GM18951 (cell line): ENCODE results near the gene MYBPHL.

Source experiments
- POLR2A ChIP-seq: IDR thresholded peaks from 4 replicates; pipeline ENCODE4 v1.6.1; 2011; ENCODE audit warnings: mild to moderate bottlenecking; ENCODE audit not compliant: insufficient read length, insufficient read depth; ENCODE audit errors: extremely low read depth
- in situ Hi-C: fragments of 300-500 bp; cut with MboI; formaldehyde crosslinking; loops from one replicate; pipeline ENCODE4 v1.12.0; 2022; ENCODE audit warnings: low sequenced_read_pairs, mixed read lengths, inconsistent platforms; ENCODE audit not compliant: unreplicated experiment

Gene MYBPHL

DNA sequence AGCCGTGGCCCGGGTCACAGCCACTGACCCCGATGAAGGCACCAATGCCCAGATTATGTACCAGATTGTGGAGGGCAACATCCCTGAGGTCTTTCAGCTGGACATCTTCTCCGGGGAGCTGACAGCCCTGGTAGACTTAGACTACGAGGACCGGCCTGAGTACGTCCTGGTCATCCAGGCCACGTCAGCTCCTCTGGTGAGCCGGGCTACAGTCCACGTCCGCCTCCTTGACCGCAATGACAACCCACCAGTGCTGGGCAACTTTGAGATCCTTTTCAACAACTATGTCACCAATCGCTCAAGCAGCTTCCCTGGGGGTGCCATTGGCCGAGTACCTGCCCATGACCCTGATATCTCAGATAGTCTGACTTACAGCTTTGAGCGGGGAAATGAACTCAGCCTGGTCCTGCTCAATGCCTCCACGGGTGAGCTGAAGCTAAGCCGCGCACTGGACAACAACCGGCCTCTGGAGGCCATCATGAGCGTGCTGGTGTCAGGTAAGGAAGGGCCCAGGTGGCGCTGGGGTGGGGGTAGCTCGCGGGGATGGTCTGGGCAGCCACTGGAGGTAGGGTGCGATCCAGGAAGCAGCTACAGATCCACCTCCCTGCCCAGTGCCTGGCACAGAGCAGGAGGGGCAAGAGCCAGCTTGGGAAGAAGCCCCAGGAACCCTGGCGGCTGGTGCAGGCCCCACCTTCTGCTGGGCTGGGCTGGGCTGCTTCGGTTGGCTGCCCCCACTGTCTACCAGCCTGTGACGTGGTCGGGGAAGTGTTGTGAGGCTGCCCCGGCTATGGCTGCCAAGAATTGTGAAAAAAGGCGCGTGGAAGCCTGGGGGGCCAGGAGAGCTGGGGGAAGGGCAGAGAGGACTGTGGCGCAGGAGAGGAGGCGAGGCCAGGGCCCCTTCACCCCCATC lies 53.7 kb downstream of the MYBPHL start:
- in situ Hi-C loops: no loop called here
- no peak for TF ChIP-seq POLR2A

DNA sequence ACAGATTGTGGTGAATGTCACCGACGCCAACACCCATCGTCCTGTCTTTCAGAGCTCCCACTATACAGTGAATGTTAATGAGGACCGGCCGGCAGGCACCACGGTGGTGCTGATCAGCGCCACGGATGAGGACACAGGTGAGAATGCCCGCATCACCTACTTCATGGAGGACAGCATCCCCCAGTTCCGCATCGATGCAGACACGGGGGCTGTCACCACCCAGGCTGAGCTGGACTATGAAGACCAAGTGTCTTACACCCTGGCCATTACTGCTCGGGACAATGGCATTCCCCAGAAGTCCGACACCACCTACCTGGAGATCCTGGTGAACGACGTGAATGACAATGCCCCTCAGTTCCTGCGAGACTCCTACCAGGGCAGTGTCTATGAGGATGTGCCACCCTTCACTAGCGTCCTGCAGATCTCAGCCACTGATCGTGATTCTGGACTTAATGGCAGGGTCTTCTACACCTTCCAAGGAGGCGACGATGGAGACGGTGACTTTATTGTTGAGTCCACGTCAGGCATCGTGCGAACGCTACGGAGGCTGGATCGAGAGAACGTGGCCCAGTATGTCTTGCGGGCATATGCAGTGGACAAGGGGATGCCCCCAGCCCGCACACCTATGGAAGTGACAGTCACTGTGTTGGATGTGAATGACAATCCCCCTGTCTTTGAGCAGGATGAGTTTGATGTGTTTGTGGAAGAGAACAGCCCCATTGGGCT lies 54.5 kb downstream of the MYBPHL start:
- in situ Hi-C loops: no loop called here
- no peak for TF ChIP-seq POLR2A

DNA sequence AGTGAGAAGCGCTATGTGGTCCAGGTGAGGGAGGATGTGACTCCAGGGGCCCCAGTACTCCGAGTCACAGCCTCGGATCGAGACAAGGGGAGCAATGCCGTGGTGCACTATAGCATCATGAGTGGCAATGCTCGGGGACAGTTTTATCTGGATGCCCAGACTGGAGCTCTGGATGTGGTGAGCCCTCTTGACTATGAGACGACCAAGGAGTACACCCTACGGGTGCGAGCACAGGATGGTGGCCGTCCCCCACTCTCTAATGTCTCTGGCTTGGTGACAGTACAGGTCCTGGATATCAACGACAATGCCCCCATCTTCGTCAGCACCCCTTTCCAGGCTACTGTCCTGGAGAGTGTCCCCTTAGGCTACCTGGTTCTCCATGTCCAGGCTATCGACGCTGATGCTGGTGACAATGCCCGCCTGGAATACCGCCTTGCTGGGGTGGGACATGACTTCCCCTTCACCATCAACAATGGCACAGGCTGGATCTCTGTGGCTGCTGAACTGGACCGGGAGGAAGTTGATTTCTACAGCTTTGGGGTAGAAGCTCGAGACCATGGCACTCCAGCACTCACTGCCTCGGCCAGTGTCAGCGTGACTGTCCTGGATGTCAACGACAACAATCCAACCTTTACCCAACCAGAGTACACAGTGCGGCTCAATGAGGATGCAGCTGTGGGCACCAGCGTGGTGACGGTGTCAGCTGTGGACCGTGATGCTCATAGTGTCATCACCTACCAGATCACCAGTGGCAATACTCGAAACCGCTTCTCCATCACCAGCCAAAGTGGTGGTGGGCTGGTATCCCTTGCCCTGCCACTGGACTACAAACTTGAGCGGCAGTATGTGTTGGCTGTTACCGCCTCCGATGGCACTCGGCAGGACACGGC lies 55.3 kb downstream of the MYBPHL start:
- no peak for TF ChIP-seq POLR2A
- in situ Hi-C loops: no loop called here

DNA sequence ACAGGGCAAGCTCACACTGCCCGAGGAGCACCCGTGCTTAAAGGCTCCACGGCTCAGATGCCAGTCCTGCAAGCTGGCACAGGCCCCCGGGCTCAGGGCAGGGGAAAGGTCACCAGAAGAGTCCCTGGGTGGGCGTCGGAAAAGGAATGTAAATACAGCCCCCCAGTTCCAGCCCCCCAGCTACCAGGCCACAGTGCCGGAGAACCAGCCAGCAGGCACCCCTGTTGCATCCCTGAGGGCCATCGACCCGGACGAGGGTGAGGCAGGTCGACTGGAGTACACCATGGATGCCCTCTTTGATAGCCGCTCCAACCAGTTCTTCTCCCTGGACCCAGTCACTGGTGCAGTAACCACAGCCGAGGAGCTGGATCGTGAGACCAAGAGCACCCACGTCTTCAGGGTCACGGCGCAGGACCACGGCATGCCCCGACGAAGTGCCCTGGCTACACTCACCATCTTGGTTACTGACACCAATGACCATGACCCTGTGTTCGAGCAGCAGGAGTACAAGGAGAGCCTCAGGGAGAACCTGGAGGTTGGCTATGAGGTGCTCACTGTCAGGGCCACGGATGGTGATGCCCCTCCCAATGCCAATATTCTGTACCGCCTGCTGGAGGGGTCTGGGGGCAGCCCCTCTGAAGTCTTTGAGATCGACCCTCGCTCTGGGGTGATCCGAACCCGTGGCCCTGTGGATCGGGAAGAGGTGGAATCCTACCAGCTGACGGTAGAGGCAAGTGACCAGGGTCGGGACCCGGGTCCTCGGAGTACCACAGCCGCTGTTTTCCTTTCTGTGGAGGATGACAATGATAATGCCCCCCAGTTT lies 56.1 kb downstream of the MYBPHL start:
- in situ Hi-C loops: no loop called here
- TF ChIP-seq POLR2A: no peak

DNA sequence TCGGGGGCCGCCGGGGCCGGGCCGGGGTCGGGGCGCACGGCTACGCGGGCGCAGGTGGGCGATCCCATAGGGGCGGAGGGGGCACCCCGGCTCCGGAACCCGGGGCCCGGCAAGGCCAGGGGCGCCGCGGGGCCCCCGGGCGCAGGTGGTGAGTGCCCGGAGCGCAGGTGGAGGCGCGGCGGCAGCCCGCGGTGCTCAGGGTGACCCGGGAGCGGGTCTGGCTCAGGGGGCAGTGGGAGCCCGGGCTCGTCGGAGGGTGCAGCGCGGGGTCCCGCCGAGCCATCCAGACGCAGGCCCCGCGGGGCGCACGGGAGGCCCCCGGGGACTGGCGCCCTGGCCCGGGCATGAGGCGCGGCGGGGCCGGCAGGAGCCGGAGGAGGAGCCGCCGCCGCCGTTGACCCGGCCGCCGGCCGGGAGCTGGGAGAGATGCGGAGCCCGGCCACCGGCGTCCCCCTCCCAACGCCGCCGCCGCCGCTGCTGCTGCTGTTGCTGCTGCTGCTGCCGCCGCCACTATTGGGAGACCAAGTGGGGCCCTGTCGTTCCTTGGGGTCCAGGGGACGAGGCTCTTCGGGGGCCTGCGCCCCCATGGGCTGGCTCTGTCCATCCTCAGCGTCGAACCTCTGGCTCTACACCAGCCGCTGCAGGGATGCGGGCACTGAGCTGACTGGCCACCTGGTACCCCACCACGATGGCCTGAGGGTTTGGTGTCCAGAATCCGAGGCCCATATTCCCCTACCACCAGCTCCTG lies 57.0 kb downstream of the MYBPHL start:
- TF ChIP-seq POLR2A: no peak
- in situ Hi-C loops: no loop called here

DNA sequence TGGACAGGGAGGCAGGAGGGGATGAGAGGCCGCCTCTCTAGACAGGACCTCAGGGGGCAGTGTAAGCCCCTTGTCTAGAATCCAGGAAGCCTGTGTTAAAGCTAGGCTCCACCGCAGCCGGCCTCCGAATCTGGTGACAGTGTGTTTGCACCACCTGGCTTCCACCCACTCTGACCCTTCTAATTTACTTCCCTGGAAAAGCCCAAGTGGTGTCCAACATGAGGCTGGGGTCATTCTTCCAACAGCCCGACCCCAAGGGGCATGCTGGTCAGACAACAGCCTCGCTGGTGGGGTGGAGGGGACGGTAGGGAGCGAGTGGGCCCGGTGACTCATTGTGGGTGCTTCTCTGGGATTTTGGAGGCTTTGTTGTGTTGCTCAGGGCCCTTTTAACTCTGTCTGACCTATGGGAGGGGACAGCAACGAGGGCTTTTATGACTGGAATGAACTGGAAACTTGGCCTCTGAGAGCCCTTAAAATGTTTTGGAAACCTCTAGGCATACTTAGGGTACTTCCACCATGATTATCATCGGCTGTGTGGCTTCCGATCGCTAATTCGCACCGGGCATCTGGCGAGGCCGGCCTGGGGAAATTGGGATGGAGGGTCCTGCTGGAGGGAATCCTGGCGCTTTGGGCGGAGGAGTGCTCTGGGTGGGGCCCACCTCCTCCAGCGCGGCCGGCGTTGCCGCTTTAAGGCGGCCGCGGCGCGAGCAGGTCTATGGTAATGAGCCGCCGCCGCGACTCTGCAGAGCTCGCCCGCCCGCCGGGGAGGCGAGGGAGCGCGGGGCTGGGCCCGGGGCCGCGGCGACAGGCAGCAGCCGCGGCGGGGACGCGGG lies 57.8 kb downstream of the MYBPHL start, which contains the start of gene CELSR2:
CELSR2 (plus strand) TSS at position 743 of the 833 bp plus-strand sequence. CDS start 541 bp downstream, outside the sequence.
- peak; percentile 27 for TF ChIP-seq POLR2A
- in situ Hi-C loops: no loop called here

DNA sequence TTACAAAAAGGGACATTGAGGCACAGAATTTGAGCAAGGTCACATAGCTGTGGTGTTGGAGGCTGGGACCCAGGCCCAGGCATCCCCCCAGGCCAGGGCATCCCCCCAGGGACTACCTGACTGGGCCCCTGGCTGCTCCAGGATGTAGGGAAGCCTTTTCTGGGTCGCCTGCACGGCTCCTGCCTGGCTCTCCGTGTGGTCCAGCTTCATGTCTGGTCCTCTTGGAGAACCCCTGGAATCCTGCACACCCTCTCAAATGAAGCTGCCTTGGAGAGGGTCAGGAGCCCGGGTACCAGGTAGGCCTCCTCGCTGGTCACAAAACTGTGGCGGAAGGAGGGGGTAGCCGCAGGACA lies 58.4 kb downstream of the MYBPHL start:
- in situ Hi-C loops: no loop called here

DNA sequence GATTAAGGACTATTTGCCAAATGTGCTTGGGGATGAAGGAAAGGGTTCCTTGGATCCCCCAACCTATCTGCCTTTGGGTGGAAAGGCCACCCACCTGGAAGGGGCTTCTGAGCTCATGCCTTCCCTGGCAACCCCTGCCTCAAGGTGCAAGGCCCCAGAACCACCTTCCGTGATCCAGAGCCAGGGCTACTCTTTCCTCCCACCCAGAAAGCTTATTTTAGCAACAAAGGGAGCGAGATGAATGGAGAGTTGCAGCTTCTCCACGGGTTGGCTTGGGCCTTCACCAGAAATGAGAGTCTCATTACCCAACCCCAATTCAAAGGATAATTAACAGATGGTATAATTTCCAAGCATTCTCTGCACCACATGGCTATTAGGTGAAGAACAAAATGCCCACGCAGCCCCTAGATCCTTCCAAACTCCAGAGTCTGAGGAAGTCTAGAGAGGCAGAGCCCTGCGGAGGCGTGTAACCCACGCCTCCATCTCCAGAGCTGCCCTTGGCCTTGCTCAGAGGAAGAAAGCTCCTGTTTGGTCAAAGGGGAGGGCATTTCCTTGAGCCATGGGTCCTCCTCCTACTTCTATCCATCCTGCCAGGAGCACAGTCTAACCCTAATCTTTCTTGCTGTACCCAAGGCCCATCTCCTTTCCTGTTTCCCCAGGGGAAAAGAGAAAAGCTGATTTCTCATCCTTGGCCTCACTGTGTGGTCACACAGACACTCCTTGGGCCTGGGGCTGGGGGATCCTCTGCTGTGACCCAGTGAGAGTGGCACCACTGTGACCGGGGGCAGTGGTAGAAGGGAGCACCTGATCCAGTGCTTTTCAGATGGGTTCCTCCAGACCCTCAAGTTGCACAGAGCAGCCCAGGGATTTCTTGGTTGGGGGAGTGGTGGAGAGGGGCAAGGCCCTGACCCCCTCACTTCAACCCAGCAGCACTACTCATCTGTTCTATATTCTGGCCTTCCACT lies 59.1 kb downstream of the MYBPHL start:
- in situ Hi-C loops: no loop called here
- no peak for TF ChIP-seq POLR2A

More for the DNA sequence above, 58.4 kb downstream of the MYBPHL start:
- no peak for TF ChIP-seq POLR2A

DNA sequence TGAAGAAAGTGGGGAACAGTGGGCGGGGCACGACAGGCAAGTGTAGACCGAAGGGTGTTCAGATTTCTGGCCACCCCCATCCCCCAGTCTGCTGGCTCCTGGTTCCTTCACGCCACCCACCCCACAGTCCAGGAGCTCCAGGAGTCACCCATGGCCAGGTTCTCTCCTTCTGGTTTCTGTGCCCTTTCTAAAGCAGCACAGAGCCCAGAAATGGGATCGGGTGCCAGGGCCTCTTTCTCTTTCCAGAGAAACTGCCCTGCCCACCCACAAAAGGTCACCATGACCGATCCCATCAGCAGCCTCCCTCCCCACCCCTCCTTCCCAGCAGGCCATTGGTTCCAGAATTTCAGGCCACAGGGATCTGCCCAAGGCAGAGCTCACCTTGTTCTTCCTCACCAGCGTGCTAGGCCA lies 60.7 kb downstream of the MYBPHL start:
- no peak for TF ChIP-seq POLR2A
- in situ Hi-C loops: no loop called here
